ENCODE data around the gene GNAS.

GNAS gene

GRCh38 chr20:58901488-58902402 lies 49.2 kb downstream of the GNAS start:
- DNase-seq: no peak

GRCh38 chr20:58903614-58904013 lies 51.1 kb downstream of the GNAS start:
- no peak for DNase-seq

- no peak for DNase-seq
Observed at GRCh38 chr20:58905236-58905635, 52.7 kb downstream of the GNAS start.

GRCh38 chr20:58906111-58906510 lies 53.6 kb downstream of the GNAS start:
- no peak for DNase-seq

- no peak for DNase-seq
Observed at GRCh38 chr20:58906894-58907293, 54.4 kb downstream of the GNAS start.

GRCh38 chr20:58907320-58908137 lies 55.0 kb downstream of the GNAS start:
- DNase-seq: peak; percentile 33

GRCh38 chr20:58908221-58908620 lies 55.7 kb downstream of the GNAS start:
- no peak for DNase-seq

- DNase-seq: no peak
Observed at GRCh38 chr20:58908941-58909340, 56.4 kb downstream of the GNAS start.

GRCh38 chr20:58909585-58909984 lies 57.1 kb downstream of the GNAS start:
- DNase-seq: no peak

- no peak for DNase-seq
Observed at GRCh38 chr20:58910473-58910872, 58.0 kb downstream of the GNAS start.

- no peak for DNase-seq
Observed at GRCh38 chr20:58911309-58911708, 58.8 kb downstream of the GNAS start.

GRCh38 chr20:58911970-58912369 lies 59.5 kb downstream of the GNAS start:
- DNase-seq: no peak

- no peak for DNase-seq
Observed at GRCh38 chr20:58913079-58913478, 60.6 kb downstream of the GNAS start.

- no peak for DNase-seq
Observed at GRCh38 chr20:58918621-58919020, 66.1 kb downstream of the GNAS start.

GRCh38 chr20:58921564-58921963 lies 69.0 kb downstream of the GNAS start:
- no peak for DNase-seq

GRCh38 chr20:58922036-58922435 lies 69.5 kb downstream of the GNAS start:
- no peak for DNase-seq

GRCh38 chr20:58923117-58923712 lies 70.7 kb downstream of the GNAS start:
- DNase-seq: no peak

GRCh38 chr20:58926802-58927489 lies 74.4 kb downstream of the GNAS start:
- DNase-seq: no peak

GRCh38 chr20:58927490-58928061 lies 75.1 kb downstream of the GNAS start:
- DNase-seq: no peak

- no peak for DNase-seq
Observed at GRCh38 chr20:58930496-58930895, 78.0 kb downstream of the GNAS start.

GRCh38 chr20:58932170-58932569 lies 79.7 kb downstream of the GNAS start:
- DNase-seq: no peak

GRCh38 chr20:58938078-58938477 lies 85.6 kb downstream of the GNAS start:
- DNase-seq: no peak

GRCh38 chr20:58938541-58938940 lies 86.0 kb downstream of the GNAS start:
- no peak for DNase-seq

All from NCI-H2029 treated with DMSO at 0.1 percent for 48 hours (cell line).